GM12878 (cell line): ENCODE results near the gene ABCA13. TPM values are rescaled to one million over a fixed set of nuclear protein-coding genes. Genes with fewer than 3 reads are reported as not detected.

ENCODE experiments used
- ATAC-seq: fragments of 200-7000 bp; cut with Tn5 transposase; 3 replicates; pipeline ENCODE4 v1.9.1; 2020; ENCODE audit warnings: mild to moderate bottlenecking, moderate library complexity
- BruUV-seq: library from RNA; stranded (reverse); fragments of 400-500 nt; replicated peaks from 2 replicates; lab custom pipeline; 2021; lab: Mats Ljungman, UMichigan
- CTCF ChIA-PET: fragments of 300-600 bp; sonication (Branson Sonifier 250); formaldehyde crosslinking; extraction: SDS; loops from one replicate; lab custom pipeline; 2021; ENCODE audit warnings: inconsistent platforms; lab: Yijun Ruan, JAX
- POLR2A ChIA-PET: fragments of 350-600 bp; formaldehyde crosslinking; extraction: SDS; loops from one replicate; lab custom pipeline; 2021; ENCODE audit warnings: inconsistent platforms; lab: Charles Lee
- RAD21 ChIA-PET: fragments of 300-600 bp; sonication (Branson Sonifier 250); formaldehyde crosslinking; loops from one replicate; lab custom pipeline; 2023; ENCODE audit warnings: antibody characterized with exemption; ENCODE audit not compliant: unreplicated experiment; lab: Charles Lee
- SMC1A ChIA-PET: fragments of 300-600 bp; sonication (Branson Sonifier 250); formaldehyde crosslinking; loops from one replicate; lab custom pipeline; 2023; ENCODE audit not compliant: unreplicated experiment, uncharacterized antibody; lab: Charles Lee
- DNase-seq: peaks from one replicate; pipeline ENCODE4 v3.0.0-alpha.2; 2011; ENCODE audit warnings: low read depth, low spot score
- FAIRE-seq: peaks from 3 replicates; lab custom pipeline; 2011; peaks lifted over from hg19 to GRCh38; lab: Jason Lieb, UNC
- H2AFZ ChIP-seq: 2 replicates; pipeline ENCODE4 v1.6.0; 2011; ENCODE audit warnings: low read depth, low read length, control low read depth; ENCODE audit not compliant: control insufficient read depth
- H3K27ac ChIP-seq: 2 replicates; pipeline ENCODE4 v1.5.1; 2011; ENCODE audit warnings: control low read depth; ENCODE audit not compliant: control insufficient read depth, insufficient read depth
- H3K27me3 ChIP-seq, 2 experiments: replicated peaks in 1 of 2; 2 replicates each; pipeline versions ENCODE4 v1.6.0 to v1.6.1; 2011; ENCODE audit warnings: low read length in 1 of 2; ENCODE audit not compliant: control insufficient read depth in 2 of 2, insufficient read depth in 2 of 2
- H3K36me3 ChIP-seq, 2 experiments: 2 replicates each; pipeline ENCODE4 v1.5.1; 2011; ENCODE audit warnings: low read length in 1 of 2; ENCODE audit not compliant: control insufficient read depth in 2 of 2, insufficient read depth in 2 of 2
- H3K4me1 ChIP-seq: 2 replicates; pipeline ENCODE4 v1.6.1; 2011; ENCODE audit warnings: mild to moderate bottlenecking, low read length, moderate library complexity, mixed read lengths; ENCODE audit not compliant: control insufficient read depth, insufficient read depth
- H3K4me2 ChIP-seq: 2 replicates; pipeline ENCODE4 v1.6.0; 2011; ENCODE audit warnings: control low read depth; ENCODE audit not compliant: control insufficient read depth, insufficient read depth
- H3K4me3 ChIP-seq: fragments of 200-600 bp; sonication (generic); 2 replicates; pipeline ENCODE4 v1.5.1; 2016
- H3K79me2 ChIP-seq: 2 replicates; pipeline ENCODE4 v1.6.0; 2011; ENCODE audit warnings: low read length; ENCODE audit not compliant: control insufficient read depth, insufficient read depth
- H3K9ac ChIP-seq: 2 replicates; pipeline ENCODE4 v1.8.0; 2011; ENCODE audit warnings: low read length, control low read depth, mixed read lengths; ENCODE audit not compliant: control insufficient read depth, insufficient read depth
- H3K9me3 ChIP-seq: replicated peaks from 3 replicates; pipeline ENCODE4 v1.5.1; 2011; ENCODE audit warnings: mild to moderate bottlenecking, low read length; ENCODE audit not compliant: control insufficient read depth, insufficient read depth
- H4K20me1 ChIP-seq: 2 replicates; pipeline ENCODE4 v1.6.0; 2011; ENCODE audit not compliant: control insufficient read depth, insufficient read depth
- BCL11A ChIP-seq: IDR thresholded peaks from 2 replicates; pipeline ENCODE4 v1.6.1; 2011; ENCODE audit warnings: low read depth, low read length
- CBFB ChIP-seq: IDR thresholded peaks from 2 replicates; pipeline ENCODE4 v1.6.1; 2016; ENCODE audit warnings: antibody characterized with exemption, low read depth
- CREM ChIP-seq: IDR thresholded peaks from 2 replicates; pipeline ENCODE4 v1.6.1; 2014; ENCODE audit warnings: antibody characterized with exemption, low read depth
- FOXK2 ChIP-seq: fragments of 450-650 bp; IDR thresholded peaks from 2 replicates; pipeline ENCODE4 v1.6.1; 2017; ENCODE audit warnings: mild to moderate bottlenecking, moderate library complexity
- IRF3 ChIP-seq: fragments of 450-650 bp; IDR thresholded peaks from 2 replicates; pipeline ENCODE4 v1.6.1; 2014; ENCODE audit warnings: mild to moderate bottlenecking
- JUNB ChIP-seq: IDR thresholded peaks from 2 replicates; pipeline ENCODE4 v1.6.1; 2016; ENCODE audit warnings: antibody characterized with exemption, mild to moderate bottlenecking
- MXI1 ChIP-seq: fragments of 150-350 bp; IDR thresholded peaks from 2 replicates; pipeline ENCODE4 v1.6.1; 2011; ENCODE audit warnings: low read depth, mild to moderate bottlenecking, inconsistent platforms, low read length, improper control_type of control experiment
- NR2C2 ChIP-seq: IDR thresholded peaks from 2 replicates; pipeline ENCODE4 v1.6.1; 2011; ENCODE audit warnings: borderline replicate concordance, low read depth; ENCODE audit not compliant: control insufficient read depth, insufficient read length
- NRF1 ChIP-seq: conservative IDR thresholded peaks from 2 replicates; pipeline ENCODE4 v1.6.1; 2011; ENCODE audit warnings: mild to moderate bottlenecking, low read depth, low read length, improper control_type of control experiment
- PAX5 ChIP-seq: IDR thresholded peaks from 2 replicates; pipeline ENCODE4 v1.6.1; 2011; ENCODE audit warnings: low read depth, low read length, borderline replicate concordance
- POLR2A ChIP-seq: IDR thresholded peaks from 2 replicates; pipeline ENCODE4 v1.6.1; 2011; ENCODE audit warnings: low read depth, mild to moderate bottlenecking, low read length
- RELB ChIP-seq: fragments of 450-650 bp; IDR thresholded peaks from 2 replicates; pipeline ENCODE4 v1.6.1; 2017; ENCODE audit warnings: low read depth, mild to moderate bottlenecking, moderate library complexity
- SMAD5 ChIP-seq: IDR thresholded peaks from 2 replicates; pipeline ENCODE4 v1.6.1; 2016; ENCODE audit warnings: antibody characterized with exemption, low read depth
- SP1 ChIP-seq: IDR thresholded peaks from one replicate; pipeline ENCODE4 v1.6.1; 2011; ENCODE audit warnings: low read depth, low read length
- USF1 ChIP-seq: IDR thresholded peaks from 2 replicates; pipeline ENCODE4 v1.6.1; 2011; ENCODE audit warnings: borderline replicate concordance, low read depth, mild to moderate bottlenecking, moderate library complexity, mixed read lengths, low read length; ENCODE audit not compliant: insufficient read depth; ENCODE audit errors: extremely low read length
- ZNF217 ChIP-seq: fragments of 450-650 bp; IDR thresholded peaks from 2 replicates; pipeline ENCODE4 v1.6.1; 2017; ENCODE audit warnings: antibody characterized with exemption, mild to moderate bottlenecking
- ZSCAN29 ChIP-seq: fragments of 450-650 bp; IDR thresholded peaks from 2 replicates; pipeline ENCODE4 v1.6.1; 2017; ENCODE audit warnings: mild to moderate bottlenecking, moderate library complexity
- WGBS: methylation state at CpG from one replicate; pipeline ENCODE4 v1.1.6; 2016; ENCODE audit warnings: low lambda C conversion rate; ENCODE audit not compliant: insufficient replicate concordance, insufficient coverage; ENCODE audit errors: missing lambda C conversion rate; 5-methylcytosine and 5-hydroxymethylcytosine counted together
- in situ Hi-C: fragments of 300-500 bp; cut with MboI; formaldehyde crosslinking; loops from 9 replicates; pipeline ENCODE4 v1.14.3; 2018; ENCODE audit warnings: mixed read lengths
- intact Hi-C: fragments of 100-400 bp; cut with micrococcal nuclease; formaldehyde crosslinking; loops from one replicate; pipeline ENCODE4 v1.14.2; 2022; ENCODE audit not compliant: unreplicated experiment
- polyA plus RNA-seq, 11 experiments: library from polyadenylated mRNA; depleted of rRNA in 4 of 11; unstranded in 6 of 11; stranded (reverse) in 5 of 11; fragments of >200 nt; fragmentation: Nextera tagmentation in 4 of 11; fragmentation: Illumina TruSeq in 1 of 11; extraction: Ambion mirVana in 4 of 11; extraction: Trizol in 1 of 11; gene quantifications; 1 replicate in 1 of 11; 2 replicates in 10 of 11; pipeline versions ENCODE4 v1.2.1 to v1.2.3, GENCODE V29; 2011 to 2016; ENCODE audit warnings: inconsistent platforms in 2 of 11, missing spikeins in 2 of 11, low read depth in 1 of 11
- total RNA-seq, 4 experiments: library from RNA; depleted of rRNA in 3 of 4; stranded (reverse); fragments of >200 nt in 3 of 4; fragmentation: Illumina TruSeq in 1 of 4; extraction: Trizol in 1 of 4; gene quantifications; 2 replicates each; pipeline versions ENCODE4 v1.2.1 to v1.2.3, GENCODE V29; 2013 to 2021

Gene ABCA13
- total and polyA plus RNA-seq, 10 of the 15 experiments (the other 5 are each of a cell fraction or from before 2014, with no cell fraction given), result under 0.01 to 0.98 (median 0.04) TPM; not detected in 2

GRCh38 chr7:48575516-48575915, 404.3 kb downstream of the ABCA13 start:
- FAIRE-seq (no peak), DNase-seq (no peak)
- BruUV-seq, result no TSS peak

GRCh38 chr7:48587475-48587874, 416.2 kb downstream of the ABCA13 start:
- POLR2A ChIA-PET, result no interaction called here
- Histone ChIP-seq H3K27me3 (no peaks in the 10 kb centered on the region), H3K27ac (no peak overlapping the region), H3K4me2 (no peak overlapping the region), H3K36me3 (no peaks in the 10 kb centered on the region), H2AFZ (no peak overlapping the region), H3K4me1 (no peaks in the 10 kb centered on the region), H4K20me1 (no peaks in the 10 kb centered on the region), H3K9ac (no peak overlapping the region), H3K79me2 (no peaks in the 10 kb centered on the region), H3K9me3 (no peaks in the 10 kb centered on the region), H3K4me3 (no peak overlapping the region)
- no peak for DNase-seq
- FAIRE-seq, result no peak
- no peak for ATAC-seq
- in situ Hi-C loops (no loop called here), intact Hi-C loops (no loop called here)
- RAD21 ChIA-PET, result no interaction called here
- CTCF ChIA-PET, result no interaction called here
- BruUV-seq, result no TSS peak
- SMC1A ChIA-PET, result no interaction called here
- no peak for TF ChIP-seq BCL11A
- TF ChIP-seq MXI1, result no peak
- no peak for TF ChIP-seq SMAD5
- no peak for TF ChIP-seq RELB
- TF ChIP-seq ZNF217, result no peak
- TF ChIP-seq CBFB, result no peak
- TF ChIP-seq CREM, result no peak
- no peak for TF ChIP-seq FOXK2
- TF ChIP-seq PAX5, result no peak
- TF ChIP-seq JUNB, result no peak
- no peak for TF ChIP-seq SP1
- no peak for TF ChIP-seq POLR2A
- no peak for TF ChIP-seq NRF1
- TF ChIP-seq USF1, result no peak

More at GRCh38 chr7:48575516-48575915, 404.3 kb downstream of the ABCA13 start:
- no peaks in the 10 kb centered on the region for H3K9me3 ChIP-seq
- 79% methylated on average over 2 of the region's 2 CpGs for WGBS
- H2AFZ ChIP-seq, result no peak overlapping the region
- intact Hi-C loops (no loop called here), in situ Hi-C loops (no loop called here)
- H3K79me2 ChIP-seq, result no peaks in the 10 kb centered on the region
- ATAC-seq, result no peak
- ChIA-PET RAD21 (no interaction called here), CTCF (no interaction called here), POLR2A (no interaction called here), SMC1A (interaction anchor here (1.4 kb wide), 1 partner anchor 9 kb away, joined by 4 read pairs; no protein-coding TSS in a partner anchor)
- H3K36me3 ChIP-seq, result no peaks in the 10 kb centered on the region
- no peaks in the 10 kb centered on the region for H3K27me3 ChIP-seq
- no peak overlapping the region for H3K27ac ChIP-seq
- TF ChIP-seq IRF3 (no peak), NR2C2 (no peak), ZSCAN29 (no peak)
- no peak overlapping the region for H3K4me2 ChIP-seq
- H3K4me1 ChIP-seq, result no peaks in the 10 kb centered on the region
- no peaks in the 10 kb centered on the region for H4K20me1 ChIP-seq
- H3K9ac ChIP-seq, result no peak overlapping the region
- no peak overlapping the region for H3K4me3 ChIP-seq
